PC-9 (cell line): ENCODE measurements around the gene GMNN.

Experiments used
- CTCF ChIP-seq: fragments of 200-600 bp; sonication (generic); conservative IDR thresholded peaks from 2 replicates; pipeline ENCODE4 v1.6.1; 2017; ENCODE audit warnings: mixed run types, antibody characterized with exemption, mild to moderate bottlenecking, moderate library complexity
- EZH2 ChIP-seq: fragments of 200-600 bp; sonication (generic); IDR thresholded peaks from 2 replicates; pipeline ENCODE4 v1.8.0; 2017; ENCODE audit warnings: antibody characterized with exemption, low read depth

GRCh38 chr6:24755279-24755678 is 19.5 kb upstream of the GMNN start:
- TF ChIP-seq CTCF (no peak), EZH2 (no peak)
